ENCODE results near the gene TMEM200B.
"Not testable (repeated sequence)": the region's sequence is repeated elsewhere in the genome, so short reads cannot be mapped to it uniquely, and the experiment has no call there.

The TMEM200B gene

DNA sequence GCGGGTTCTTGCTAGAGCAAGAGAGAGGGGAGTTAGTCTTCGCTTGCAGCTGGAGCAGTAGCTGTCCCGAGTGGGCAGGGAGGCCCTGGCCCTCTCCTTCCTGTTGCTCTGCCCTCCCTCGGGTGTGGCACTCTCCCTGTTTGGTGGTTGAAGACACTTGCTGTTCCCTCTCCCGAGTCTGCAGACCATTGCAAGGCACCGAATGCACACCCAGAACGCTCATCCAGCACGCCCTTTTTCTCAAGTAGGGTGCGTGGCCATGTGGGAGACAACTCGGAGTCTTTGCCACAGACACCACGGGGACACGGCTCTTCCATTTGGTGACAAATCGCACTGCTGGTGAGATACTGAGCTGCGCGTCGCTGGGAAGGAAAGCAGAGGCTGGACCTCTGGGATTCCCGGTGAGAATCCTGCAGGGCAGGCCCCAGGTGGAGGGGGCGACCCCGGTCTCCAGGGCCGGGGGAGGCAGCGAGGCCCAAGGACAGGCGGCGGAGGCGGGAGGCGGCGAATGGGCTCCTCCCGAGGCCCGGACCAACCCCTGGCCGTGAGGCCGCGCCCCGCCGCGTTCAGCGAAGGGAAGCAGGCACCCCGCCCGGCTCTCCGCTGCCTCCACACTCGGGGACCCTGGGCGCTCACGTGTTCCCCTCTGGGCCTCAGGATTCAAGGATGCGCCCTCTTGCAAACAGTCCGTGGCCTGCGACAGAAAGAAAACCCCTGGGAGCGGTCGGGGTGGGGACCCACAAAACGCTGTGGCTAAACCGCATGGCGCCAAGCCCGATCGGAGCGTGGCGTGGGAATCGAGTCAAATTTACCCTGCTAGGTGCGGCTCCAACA lies 10.4 kb upstream of the TMEM200B start:
- DNase-seq = no peak

DNA sequence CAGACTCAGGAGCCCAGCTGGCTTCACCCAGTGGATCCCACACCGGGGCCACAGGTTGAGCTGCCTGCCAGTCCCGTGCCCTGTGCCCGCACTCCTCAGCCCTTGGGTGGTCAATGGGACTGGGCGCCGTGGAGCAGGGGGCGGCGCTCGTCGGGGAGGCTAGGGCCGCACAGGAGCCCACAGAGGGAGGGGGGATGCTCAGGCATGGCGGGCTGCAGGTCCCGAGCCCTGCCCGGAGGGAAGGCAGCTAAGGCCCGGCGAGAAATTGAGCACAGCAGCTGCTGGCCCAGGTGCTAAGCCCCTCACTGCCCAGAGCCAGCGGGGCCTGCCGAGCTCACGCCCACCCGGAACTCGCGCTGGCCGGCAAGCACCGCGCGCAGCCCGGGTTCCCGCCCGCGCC lies 7.4 kb upstream of the TMEM200B start:
- not testable (repeated sequence) for DNase-seq

DNA sequence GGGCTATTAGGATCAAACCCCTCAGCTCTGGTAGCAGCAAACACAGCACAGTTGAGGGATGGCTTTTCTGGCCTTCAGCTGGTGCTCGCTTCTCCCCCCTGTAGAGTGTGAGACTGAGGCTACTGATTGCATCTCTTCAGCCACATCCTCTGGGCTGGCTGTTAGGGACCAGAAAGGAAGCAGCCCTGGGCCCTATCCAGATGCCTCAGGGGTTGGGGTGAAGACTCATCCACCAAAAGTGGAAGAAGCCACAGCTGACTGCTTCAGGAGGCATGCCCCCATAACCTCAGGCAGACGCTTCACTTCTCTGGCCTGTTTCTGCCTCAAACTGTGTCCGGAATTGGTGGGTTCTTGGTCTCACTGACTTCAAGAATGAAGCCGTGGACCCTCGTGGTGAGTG lies 6.2 kb upstream of the TMEM200B start:
- DNase-seq = no peak

DNA sequence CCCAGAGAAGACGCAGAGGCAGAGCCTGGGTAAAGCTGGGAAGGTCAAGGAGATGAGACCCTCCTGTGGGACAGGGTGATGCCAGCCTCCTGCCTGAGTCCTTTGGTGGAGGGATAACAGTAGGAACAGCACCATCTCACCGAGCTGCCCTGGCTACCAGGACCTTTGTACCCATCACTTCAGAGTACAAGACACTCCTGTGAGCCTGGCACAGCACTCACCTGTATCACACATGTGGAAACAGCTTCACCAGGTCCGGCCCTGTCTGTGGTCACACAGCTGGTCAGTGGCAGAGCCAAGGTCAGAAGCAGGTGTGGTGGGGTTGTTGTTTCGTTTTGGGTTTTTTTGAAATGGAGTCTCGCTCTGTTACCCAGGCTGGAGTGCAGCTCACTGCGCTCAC lies 5.0 kb upstream of the TMEM200B start:
- DNase-seq = no peak

DNA sequence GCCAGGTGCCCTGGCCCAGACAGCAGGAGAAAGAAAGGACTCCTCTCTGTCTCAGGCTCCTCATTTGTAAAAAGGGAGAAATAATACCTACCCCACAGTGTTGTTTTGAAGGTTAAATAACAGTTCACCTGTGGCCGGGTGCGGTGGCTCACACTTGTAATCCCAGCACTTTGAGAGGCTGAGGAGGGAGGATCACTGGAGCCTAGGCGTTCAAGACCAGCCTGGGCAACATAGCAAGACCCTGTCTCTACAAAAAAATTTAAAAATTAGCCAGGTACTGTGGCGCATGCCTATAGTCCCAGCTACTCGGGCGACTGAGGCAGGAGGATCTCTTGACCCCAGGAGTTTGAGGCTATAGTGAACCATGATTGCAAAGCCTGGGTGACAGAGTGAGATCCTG lies 2.5 kb upstream of the TMEM200B start:
- no peak for DNase-seq

DNA sequence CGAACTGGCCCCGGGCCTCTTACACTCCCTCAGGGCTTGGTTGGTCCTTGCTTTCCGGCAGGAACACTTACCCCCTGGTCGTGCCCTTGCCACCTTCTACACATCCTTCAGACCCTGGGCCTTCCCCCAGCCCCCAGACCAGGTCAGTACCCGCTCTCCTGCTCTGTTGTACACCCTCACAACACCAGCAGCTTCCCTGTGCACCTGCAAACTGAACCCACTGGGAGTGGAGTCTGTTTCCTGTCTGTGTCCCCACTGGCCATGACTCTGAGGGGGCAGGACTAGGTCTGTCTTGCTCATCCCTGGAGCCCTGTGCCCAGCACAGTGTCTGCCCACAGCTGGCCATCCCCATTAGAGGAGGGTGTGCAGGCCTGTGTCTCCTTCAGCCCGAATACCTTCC lies 2.1 kb upstream of the TMEM200B start:
- DNase-seq = no peak

DNA sequence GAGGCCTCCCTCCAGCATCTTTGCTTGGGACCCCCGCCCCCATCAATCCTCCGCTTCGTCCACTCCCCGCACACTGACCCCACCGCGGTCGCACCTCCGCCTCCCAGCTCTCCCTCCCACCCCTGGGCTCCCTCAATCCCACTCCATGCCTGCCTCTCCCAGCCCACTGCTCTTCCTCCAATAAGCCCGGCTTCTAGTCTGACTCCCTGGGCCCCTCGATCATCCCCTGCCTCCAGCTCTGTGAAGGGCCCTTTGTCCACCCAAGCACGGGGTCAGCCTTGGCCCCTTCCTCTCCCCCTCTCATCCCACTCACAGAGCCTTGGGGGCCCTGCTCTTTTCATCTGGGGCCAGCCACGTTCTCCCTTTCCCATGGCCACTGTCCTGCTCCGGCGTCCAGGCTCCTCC lies 1.5 kb upstream of the TMEM200B start:
- no peak for DNase-seq

DNA sequence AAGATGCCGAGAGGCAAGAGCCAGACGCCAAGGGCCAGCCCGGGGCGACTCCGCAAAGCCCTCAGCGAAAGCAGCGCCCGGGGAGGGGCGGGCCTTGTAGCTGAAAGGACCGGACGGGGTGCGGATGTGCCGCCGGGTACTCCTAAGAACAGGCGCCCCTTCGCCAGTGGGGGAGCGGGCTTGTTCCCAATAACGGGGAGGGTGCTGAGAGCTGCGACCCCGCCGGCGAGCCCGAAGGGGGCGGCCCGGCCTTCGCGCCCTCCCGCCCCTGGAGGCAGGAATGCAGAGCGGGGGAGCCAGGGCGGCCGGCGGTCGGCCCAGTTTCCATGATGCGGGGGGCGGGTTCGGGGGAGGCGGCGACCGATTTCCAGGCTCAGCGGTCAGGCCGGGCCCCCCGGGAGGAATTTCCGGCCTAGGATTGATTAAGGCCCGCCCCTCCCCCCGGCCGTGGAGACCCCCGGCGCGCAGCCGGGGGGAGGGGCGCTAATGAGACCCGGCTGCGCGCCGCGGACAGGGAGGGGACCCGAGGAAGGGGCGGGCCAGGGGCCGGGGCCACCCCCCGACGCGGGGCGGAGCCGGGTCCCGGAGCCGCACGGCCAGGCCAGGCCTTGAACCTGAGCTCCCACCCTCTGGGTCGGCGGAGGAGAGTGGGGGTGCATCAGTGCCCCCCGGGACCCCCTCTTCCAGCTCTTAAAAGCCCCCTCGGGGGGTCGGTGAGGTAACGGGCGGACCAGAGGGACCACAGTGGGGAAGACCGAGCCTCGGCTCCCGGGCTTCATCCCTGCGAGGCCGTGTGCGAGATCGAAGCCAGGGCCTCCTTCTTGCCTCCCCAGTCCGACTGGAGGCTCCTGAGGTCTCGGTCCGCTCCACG lies 898 bp upstream of the TMEM200B start:
- no peak for DNase-seq

DNA sequence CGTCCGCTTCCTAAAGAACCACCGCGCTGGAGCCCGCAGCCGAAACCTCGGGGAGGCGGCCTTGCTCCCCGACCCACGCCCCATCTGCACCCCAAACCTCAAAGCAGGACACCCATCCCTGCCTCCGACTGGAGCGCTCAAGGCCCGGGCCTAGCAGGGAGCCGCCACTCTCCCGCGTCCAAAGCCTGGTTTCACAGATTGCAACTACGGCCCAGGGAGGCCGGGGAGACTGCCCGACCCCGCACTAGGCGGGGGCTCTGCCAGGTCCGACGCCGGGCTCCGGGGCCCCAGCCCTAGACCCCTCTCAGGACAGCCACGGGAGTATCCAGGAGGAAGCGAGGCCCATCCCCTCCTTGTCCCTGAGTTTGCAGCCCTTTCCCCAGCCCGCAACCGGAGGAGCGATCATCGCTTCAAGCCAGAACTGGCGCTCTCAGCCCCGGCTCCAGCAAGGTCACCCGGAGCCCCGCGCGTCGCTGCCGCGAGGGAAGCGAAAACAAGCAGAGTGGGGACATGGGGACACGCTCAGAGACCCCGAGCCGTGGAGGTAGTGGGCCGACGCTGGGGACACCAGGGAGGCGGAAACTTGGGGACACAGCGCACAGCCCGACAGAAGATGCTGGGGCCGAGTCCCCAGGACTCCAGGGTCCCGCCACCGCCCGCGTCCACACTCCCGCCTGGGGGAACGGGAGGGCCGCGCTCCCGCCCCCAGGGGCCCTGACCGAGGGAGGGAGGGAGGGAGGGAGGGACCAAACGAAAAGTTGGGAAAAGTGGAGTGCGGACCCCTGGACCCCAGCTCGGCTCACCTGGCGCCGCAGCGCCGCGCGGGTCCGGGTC lies 433 bp downstream of the TMEM200B start:
- no peak for DNase-seq

DNA sequence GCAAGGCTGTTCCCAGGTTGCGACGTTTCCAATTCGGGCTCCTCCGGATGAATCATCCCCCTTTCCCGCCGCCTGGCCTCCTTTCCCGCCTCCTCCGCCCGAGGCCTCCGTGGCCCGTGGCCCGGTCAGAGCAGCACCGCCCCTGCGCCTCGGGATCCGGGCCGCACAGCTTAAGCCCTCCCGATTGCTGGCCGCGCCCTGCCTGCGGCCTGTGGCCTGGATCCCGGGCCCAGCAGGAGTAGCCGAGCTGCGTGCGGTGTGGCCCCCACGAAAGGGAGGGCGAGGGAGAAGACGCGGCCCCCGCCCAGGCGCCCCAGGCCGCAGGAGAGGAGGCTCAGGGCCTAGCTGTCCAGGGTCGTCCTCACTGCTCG lies 1.0 kb downstream of the TMEM200B start:
- no peak for DNase-seq

DNA sequence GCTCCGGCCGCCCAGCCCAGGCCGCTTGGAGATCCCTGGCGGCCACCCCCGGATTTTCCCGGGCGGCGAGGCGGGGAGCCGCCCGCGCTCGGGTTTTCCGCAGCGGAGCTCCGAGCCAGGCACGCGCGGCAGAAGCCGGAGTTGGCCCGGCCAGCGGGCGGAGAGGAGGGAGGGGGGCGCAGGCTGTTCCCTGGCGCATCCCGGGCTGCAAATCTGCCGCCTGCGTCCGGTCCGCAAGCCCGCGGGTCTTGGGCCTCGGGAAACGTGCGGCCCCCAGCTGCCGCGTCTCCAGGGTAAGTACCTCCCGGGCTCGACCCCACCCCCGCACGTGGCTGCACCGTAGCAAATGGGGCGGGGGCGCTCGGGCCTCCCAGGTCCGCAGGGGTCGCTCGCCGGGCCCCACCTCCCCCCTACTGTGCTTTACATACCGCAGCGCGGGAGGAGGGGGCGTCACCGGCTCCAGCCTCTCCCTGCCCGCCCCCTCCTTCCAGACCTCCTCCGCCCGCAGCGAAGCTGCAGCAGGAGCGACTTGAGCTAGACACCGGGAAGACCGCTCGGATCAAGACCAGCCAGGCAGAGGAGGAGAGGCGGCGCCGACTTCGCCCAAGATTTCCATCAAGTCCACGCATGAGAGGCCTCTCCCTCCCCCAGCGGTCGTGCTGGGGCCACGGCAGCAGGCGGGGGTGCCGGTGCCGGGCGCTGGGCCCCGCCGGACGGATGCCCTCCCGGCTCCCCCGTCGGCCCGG lies 1.6 kb downstream of the TMEM200B start:
- DNase-seq = no peak

DNA sequence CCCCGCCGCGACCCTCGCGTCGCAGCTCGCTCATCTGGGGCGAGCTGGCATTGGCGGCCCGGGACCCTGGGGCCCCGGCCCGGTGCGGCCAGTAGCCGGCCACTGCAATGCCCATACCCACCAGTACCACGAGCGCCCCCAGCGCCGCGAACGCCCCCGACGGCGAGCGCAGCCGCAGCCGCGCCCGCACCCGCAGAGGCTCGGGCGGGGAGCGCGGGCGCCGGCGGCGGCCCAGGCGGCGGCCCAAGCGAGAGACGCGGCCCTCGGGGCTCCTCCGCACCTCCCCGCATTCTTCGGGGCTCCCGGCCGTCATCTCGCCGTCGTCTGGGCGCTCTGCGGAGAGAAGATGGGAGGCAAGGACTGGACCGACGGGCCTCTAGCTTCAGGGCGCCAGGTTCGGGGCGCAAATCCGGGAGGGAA lies 2.2 kb downstream of the TMEM200B start:
- DNase-seq = no peak

DNA sequence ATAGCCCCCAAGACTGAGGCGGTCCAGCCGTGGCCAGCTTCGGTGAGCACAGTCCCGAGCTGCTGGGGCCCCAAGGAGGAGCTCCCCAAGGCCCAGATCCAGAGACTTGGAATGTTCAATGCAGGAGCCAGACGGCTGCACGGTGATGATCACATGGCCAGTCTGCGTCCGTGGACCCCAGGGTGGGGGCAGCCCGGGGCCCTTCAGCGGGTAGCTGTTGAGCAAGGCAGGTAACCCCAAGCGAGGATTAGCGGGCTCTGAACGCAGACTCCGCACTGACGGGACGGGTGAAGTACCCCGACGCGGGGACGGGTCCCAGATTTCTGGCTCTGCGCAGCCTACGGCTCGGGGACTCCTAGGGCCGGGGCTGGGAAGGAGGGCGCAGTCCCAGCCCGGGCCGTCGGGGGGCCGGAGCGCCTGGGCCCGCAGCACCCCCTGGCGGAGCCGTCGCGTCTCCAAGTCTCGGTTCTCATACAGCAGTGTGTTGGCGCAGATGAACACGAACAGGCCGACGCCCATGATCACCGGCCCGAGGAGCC lies 2.7 kb downstream of the TMEM200B start:
- no peak for DNase-seq

DNA sequence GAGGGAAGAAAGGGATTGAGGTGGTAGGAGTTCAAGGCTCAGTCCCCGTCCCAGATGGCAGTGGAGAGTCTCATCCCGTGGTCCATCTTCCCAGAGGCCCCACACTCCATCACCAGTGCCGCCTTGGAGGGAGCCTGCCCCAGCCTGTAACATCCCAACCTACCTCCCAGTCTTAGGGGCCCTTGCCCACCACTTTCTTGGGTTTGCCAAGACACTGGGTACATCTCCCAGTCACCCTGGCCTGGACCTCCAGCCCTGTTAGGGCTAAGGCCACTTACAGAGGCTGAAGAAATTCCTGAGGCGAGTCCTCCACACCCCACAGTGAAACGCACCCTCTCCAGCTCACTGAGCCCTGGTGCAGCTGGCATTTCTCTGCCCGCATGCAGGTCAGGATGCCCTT lies 3.3 kb downstream of the TMEM200B start:
- no peak for DNase-seq

DNA sequence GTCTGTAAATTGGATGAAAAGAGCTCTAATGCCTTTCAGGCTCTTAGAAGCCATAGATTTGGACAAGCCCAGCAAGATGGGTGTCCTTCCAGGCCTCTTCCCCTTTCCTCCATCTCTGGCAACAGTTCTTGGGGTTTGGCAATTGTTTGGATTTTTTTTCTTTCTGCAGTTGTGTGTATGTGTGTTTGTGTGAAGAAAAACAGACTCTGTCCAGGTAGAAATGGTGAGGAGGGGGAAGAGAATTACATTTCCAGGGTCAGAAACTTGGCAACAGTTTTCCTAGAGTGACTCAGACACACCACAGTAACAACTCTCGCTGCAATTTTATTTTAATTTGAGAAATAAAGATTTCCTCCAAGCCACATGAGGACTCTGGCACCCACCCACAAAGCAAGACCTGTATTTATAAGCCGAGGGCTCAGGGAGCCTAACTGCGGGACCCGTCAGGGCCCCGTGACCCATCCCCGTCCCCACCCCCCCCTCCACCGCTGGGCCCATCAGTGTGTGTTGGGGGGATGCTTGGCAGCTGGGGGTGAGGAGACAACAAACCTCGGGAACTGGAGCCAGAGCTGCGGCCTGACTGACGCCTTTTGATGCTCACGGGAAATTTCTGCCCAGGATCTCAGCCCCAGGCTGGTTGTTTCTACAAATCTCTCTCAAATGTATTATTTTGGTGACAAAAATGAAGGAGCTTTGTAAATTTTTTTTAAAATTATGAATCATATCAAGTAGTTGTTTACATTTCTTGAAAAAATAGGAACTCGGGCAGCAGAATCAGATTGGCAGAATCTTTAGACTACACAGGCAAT lies 4.4 kb downstream of the TMEM200B start:
- no peak for DNase-seq

DNA sequence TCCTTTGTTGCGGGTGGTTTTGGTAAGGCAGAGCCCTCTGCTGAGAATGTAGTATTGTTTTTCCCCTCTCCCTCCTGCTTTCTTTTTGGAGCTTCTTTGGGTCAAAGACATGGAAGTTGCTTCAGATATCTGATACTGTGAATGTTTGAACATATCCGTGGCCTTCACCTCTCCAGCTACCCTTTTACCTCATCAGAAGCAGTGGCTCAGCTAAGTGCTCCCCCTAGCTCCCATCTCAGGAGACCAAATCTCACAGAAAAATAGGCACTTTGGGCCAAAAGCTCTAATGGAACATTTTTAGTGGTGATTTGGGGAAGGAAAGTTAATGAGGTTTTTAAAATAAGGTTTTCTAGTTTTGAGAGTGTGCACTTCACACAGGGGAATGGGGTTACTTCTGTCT lies 6.3 kb downstream of the TMEM200B start:
- no peak for DNase-seq

DNA sequence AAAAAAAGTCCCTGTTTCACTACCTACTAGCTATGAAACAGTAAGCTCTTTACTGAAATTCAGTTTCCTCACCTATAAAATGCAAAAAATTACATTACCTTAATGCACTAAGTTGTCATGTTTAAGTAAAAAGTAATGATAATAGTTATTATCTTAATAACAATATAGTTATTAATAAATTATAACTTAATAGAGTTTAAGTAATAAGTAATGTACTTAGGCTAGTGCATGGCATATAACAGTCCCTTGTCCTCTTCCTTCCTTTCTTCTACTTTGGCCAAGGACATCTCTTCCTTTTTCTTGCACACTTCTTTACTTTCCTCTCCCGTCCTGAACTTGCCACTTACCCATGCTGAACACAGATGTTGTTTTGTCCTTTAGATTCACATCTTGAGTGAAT lies 9.0 kb downstream of the TMEM200B start:
- DNase-seq = no peak

DNA sequence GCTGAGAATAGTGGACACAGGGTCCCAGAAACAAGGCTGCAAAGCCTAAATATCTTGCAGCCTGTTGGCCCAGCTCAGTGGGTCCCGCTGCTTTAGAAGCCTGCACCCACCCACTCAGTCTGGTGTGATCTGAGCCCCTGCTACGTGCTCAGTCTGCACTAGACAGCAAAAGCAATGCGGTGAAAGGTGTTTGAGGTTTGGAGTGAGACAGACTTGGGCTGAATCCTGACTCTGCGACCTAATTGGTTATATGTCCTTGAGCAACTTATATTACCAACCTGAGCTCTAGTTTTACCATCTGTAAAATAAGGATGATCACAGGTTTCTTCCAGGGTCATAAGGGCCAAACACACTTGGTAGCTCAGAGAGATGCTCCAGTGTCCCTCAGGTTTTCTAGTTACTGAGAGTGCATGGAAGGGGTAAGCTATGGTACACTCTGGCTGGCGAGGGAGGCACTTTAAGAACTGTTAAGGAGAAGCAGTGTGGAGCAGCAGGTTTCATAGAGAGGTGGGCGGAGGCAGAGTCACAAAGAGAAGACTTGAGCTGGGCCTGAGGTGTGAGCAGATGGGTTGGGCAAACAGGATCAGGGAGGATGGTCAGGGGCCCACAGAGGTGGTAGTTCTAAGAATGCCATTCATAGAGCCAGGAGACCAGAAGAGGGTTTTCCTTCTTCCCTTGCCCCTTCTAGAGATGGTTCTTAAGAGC lies 10.1 kb downstream of the TMEM200B start:
- no peak for DNase-seq

DNA sequence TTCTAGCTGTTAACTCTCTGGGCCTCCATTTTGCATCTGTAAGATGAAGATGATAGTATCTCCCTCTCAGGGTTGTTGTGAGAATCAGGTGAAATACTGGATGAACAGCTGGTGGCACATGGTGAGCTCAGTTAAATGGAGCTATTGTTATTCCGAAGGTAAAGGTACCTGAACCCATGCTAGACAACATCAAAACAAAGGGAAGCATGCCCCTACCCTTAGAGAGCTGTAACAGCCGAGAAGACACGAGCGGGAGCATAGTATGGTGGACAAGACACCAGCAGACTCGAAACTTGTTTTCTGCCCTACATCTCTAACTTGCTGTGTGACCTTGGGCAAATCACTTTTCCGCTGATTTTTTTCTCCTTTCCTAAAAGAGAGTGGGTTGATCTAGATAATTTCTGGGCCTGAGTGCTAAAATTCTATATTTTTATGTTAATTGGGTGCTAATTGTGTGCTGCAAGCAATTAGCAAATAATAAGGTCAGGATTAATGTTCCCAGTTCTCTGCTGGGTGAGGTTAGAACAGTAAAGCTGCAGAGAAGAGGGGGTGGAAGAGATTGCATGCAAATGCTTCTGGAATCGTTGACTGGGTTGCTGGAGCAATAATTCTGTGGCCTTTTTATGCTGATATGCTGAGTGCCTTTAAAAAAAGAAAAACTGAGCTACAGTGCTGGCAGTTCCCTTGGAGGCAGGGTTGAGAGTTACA lies 10.8 kb downstream of the TMEM200B start:
- DNase-seq = no peak

DNA sequence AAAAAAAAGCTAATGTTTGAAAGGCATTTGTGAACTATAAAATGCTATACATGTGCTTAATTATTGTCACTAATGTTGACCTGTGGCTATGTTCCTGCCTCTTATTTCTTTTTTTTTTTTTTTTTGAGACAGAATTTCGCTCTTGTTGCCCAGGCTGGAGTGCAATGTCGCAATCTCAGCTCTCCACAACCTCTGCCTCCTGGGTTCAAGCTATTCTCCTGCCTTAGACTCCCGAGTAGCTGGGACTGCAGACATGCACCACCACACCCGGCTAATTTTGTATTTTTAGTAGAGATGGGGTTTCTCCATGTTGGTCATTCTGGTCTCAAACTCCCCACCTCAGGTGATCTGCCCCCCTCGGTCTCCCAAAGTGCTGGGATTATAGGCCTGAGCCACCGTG lies 15.7 kb downstream of the TMEM200B start:
- DNase-seq = not testable (repeated sequence)

Measured in hippocampal formation (tissue), 2 donors.